H1 (cell line): ENCODE data around the gene DHCR7.

ENCODE experiments used
- CTBP2 ChIP-seq: IDR thresholded peaks from 2 replicates; pipeline ENCODE4 v1.7.0; 2011; ENCODE audit warnings: borderline replicate concordance, mild to moderate bottlenecking, moderate library complexity, mixed read lengths, low read length; ENCODE audit not compliant: insufficient read depth, insufficient read length
- EZH2 ChIP-seq: fragments of 200-600 bp; sonication (generic); IDR thresholded peaks from 2 replicates; pipeline ENCODE4 v1.7.1; 2012; ENCODE audit warnings: low read depth, mild to moderate bottlenecking, moderate library complexity, low read length, inconsistent platforms; ENCODE audit not compliant: severe bottlenecking
- HDAC2 ChIP-seq, 2 experiments: fragments of 300-600 bp in 1 of 2; sonication (generic) in 1 of 2; IDR thresholded peaks; 2 replicates each; pipeline ENCODE4 v1.6.1; 2011 to 2012; ENCODE audit warnings: low read depth in 2 of 2, low read length in 2 of 2, mild to moderate bottlenecking in 2 of 2, moderate library complexity in 2 of 2, borderline replicate concordance in 1 of 2, inconsistent platforms in 1 of 2
- JUN ChIP-seq: IDR thresholded peaks from 2 replicates; pipeline ENCODE4 v1.6.1; 2011; ENCODE audit warnings: low read depth, mild to moderate bottlenecking, improper control_type of control experiment, low read length
- RBBP5 ChIP-seq: IDR thresholded peaks from 2 replicates; pipeline ENCODE4 v1.7.1; 2012; ENCODE audit warnings: low read depth, mild to moderate bottlenecking, inconsistent platforms, low read length, moderate library complexity, borderline replicate concordance
- SUZ12 ChIP-seq: fragments of 200-600 bp; sonication (generic); IDR thresholded peaks from 2 replicates; pipeline ENCODE4 v1.6.1; 2012; ENCODE audit warnings: mild to moderate bottlenecking, inconsistent platforms, low read length, moderate library complexity, mixed read lengths
- TF ChIP-seq, protein P1 (sequence below), 3 experiments: IDR thresholded peaks; 1 replicate in 2 of 3; 2 replicates in 1 of 3; pipeline versions ENCODE4 v1.5.1 to v1.6.1; 2011; ENCODE audit warnings: low read length in 3 of 3, mild to moderate bottlenecking in 3 of 3, inconsistent platforms in 2 of 3, low read depth in 1 of 3, moderate library complexity in 1 of 3; ENCODE audit not compliant: insufficient read depth in 1 of 3; ENCODE audit errors: control extremely low read depth in 1 of 3

DNA sequence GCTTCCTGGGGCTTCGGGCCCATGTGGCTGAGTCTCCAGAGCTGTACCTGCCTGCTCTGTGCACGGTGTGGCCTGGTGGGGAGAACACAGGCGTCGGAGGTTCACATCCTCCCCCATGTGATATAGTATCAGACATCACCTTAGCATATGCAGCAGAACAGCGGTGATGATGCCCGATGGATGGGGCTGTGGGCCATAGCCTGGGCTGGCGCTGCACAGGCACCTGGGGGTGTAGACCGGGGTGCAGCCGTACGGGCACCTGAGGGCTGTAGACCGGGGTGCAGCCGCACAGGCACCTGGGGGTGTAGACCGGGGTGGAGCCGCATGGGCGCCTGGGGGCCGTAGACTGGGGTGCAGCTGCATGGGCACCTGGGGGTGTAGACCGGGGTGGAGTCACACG lies 34.0 kb upstream of the DHCR7 start:
- TF ChIP-seq EZH2 = no peak
- no peak for TF ChIP-seq RBBP5
- no peak for TF ChIP-seq JUN
- TF ChIP-seq, protein P1, sequence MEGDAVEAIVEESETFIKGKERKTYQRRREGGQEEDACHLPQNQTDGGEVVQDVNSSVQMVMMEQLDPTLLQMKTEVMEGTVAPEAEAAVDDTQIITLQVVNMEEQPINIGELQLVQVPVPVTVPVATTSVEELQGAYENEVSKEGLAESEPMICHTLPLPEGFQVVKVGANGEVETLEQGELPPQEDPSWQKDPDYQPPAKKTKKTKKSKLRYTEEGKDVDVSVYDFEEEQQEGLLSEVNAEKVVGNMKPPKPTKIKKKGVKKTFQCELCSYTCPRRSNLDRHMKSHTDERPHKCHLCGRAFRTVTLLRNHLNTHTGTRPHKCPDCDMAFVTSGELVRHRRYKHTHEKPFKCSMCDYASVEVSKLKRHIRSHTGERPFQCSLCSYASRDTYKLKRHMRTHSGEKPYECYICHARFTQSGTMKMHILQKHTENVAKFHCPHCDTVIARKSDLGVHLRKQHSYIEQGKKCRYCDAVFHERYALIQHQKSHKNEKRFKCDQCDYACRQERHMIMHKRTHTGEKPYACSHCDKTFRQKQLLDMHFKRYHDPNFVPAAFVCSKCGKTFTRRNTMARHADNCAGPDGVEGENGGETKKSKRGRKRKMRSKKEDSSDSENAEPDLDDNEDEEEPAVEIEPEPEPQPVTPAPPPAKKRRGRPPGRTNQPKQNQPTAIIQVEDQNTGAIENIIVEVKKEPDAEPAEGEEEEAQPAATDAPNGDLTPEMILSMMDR (IDR thresholded peaks at IDR 0.05; ENCODE audit: control extremely low read depth in 1 of 3, insufficient read depth in 1 of 3, low read depth in 1 of 3, low read length in 3 of 3) = no peak
- no peak for TF ChIP-seq HDAC2 (IDR thresholded peaks at IDR 0.05; ENCODE audit: borderline replicate concordance in 1 of 2, low read depth in 2 of 2, low read length in 2 of 2)
- TF ChIP-seq SUZ12 = no peak
- no peak for TF ChIP-seq CTBP2
